ENCODE data around the gene CLDN22. TPM values are rescaled to one million over a fixed set of nuclear protein-coding genes. Genes with fewer than 3 reads are reported as not detected.

Gene CLDN22
- total RNA-seq, 4 donors from 2014 or later: not detected

GRCh38 chr4:183350317-183351071 lies 30.4 kb upstream of the CLDN22 start:
- 61 to 64% methylated on average over 17 of the region's 17 CpGs for WGBS, 2 donors
- intact Hi-C loops (cut with DNase I; ENCODE audit: low total_unique reads): no loop called here
- DNase-seq (ENCODE audit: low spot score in 2 of 2): no peak
- no peak overlapping the region for H3K4me3 ChIP-seq (ENCODE audit: low read depth, poor library complexity, severe bottlenecking)
- no peak for TF ChIP-seq CTCF (IDR thresholded peaks at IDR 0.05)
- TF ChIP-seq POLR2A (IDR thresholded peaks at IDR 0.05): no peak

GRCh38 chr4:183349673-183350072 lies 29.6 kb upstream of the CLDN22 start:
- no peak for DNase-seq (ENCODE audit: low spot score in 2 of 2)
- 58 to 66% methylated on average over 9 of the region's 9 CpGs for WGBS, 2 donors
- TF ChIP-seq POLR2A (IDR thresholded peaks at IDR 0.05): no peak
- intact Hi-C loops (cut with DNase I; ENCODE audit: low total_unique reads): no loop called here
- H3K4me3 ChIP-seq (ENCODE audit: low read depth, poor library complexity, severe bottlenecking): no peak overlapping the region

GRCh38 chr4:183348706-183349659 lies 28.9 kb upstream of the CLDN22 start:
- intact Hi-C loops (cut with DNase I; ENCODE audit: low total_unique reads): no loop called here
- no peak for TF ChIP-seq CTCF (IDR thresholded peaks at IDR 0.05)
- TF ChIP-seq POLR2A (IDR thresholded peaks at IDR 0.05): no peak
- H3K4me3 ChIP-seq (ENCODE audit: low read depth, poor library complexity, severe bottlenecking): no peak overlapping the region
- 54 to 64% methylated on average over 17 of the region's 17 CpGs for WGBS, 2 donors
- DNase-seq (ENCODE audit: low spot score in 2 of 2): no peak

GRCh38 chr4:183348136-183348535 lies 28.1 kb upstream of the CLDN22 start:
- no peak overlapping the region for H3K4me3 ChIP-seq (ENCODE audit: low read depth, poor library complexity, severe bottlenecking)
- TF ChIP-seq POLR2A (IDR thresholded peaks at IDR 0.05) (no peak), CTCF (IDR thresholded peaks at IDR 0.05) (no peak)
- WGBS, 2 donors: 94% methylated on average over 12 of the region's 12 CpGs
- intact Hi-C loops (cut with DNase I; ENCODE audit: low total_unique reads): no loop called here
- DNase-seq (ENCODE audit: low spot score in 2 of 2): no peak

- 93 to 94% methylated on average over 4 of the region's 4 CpGs for WGBS, 2 donors
- H3K4me3 ChIP-seq (ENCODE audit: low read depth, poor library complexity, severe bottlenecking): no peak overlapping the region
- intact Hi-C loops (cut with DNase I; ENCODE audit: low total_unique reads): no loop called here
- TF ChIP-seq POLR2A (IDR thresholded peaks at IDR 0.05) (no peak), CTCF (IDR thresholded peaks at IDR 0.05) (no peak)
- no peak for DNase-seq (ENCODE audit: low spot score in 2 of 2)
Observed at GRCh38 chr4:183347566-183347965, 27.5 kb upstream of the CLDN22 start.

GRCh38 chr4:183347146-183347545 lies 27.1 kb upstream of the CLDN22 start:
- no peak for DNase-seq (ENCODE audit: low spot score in 2 of 2)
- intact Hi-C loops (cut with DNase I; ENCODE audit: low total_unique reads): no loop called here
- WGBS, 2 donors: 85 to 89% methylated on average over 8 of the region's 8 CpGs
- H3K4me3 ChIP-seq (ENCODE audit: low read depth, poor library complexity, severe bottlenecking): no peak overlapping the region
- TF ChIP-seq POLR2A (IDR thresholded peaks at IDR 0.05) (no peak), CTCF (IDR thresholded peaks at IDR 0.05) (no peak)

Data from lower leg skin (tissue), 4 donors.